CD4-positive, alpha-beta T cell treated with Interferon gamma for 1 hour (primary cell): Measurements from ENCODE around the gene PATL2.
"Not testable (repeated sequence)": the region's sequence is repeated elsewhere in the genome, so short reads cannot be mapped to it uniquely, and the experiment has no call there.

Source experiments
- DNase-seq: peaks from one replicate; pipeline ENCODE4 v3.0.0-alpha.2; 2020

PATL2 gene

GRCh38 chr15:44711096-44711742, at the start of gene PATL2, which contains the start of gene B2M:
Gene PATL2 (minus strand): TSS chr15:44711323. CDS start chr15:44676490, 34,833 bp downstream.
Gene B2M (plus strand): TSS chr15:44711517. CDS start chr15:44711547, 30 bp downstream.
- DNase-seq, result peak; percentile 96

GRCh38 chr15:44753345-44753744, 42.2 kb upstream of the PATL2 start:
- DNase-seq, result no peak

GRCh38 chr15:44743454-44743853, 32.3 kb upstream of the PATL2 start:
- DNase-seq, result not testable (repeated sequence)

GRCh38 chr15:44739222-44739847, 28.2 kb upstream of the PATL2 start:
- not testable (repeated sequence) for DNase-seq

GRCh38 chr15:44738340-44738984, 27.3 kb upstream of the PATL2 start:
- no peak for DNase-seq

GRCh38 chr15:44736181-44736765, 25.1 kb upstream of the PATL2 start, which contains the start of gene TRIM69:
Gene TRIM69 (plus strand): TSS chr15:44736528. CDS start chr15:44736705, 177 bp downstream.
- no peak for DNase-seq

GRCh38 chr15:44735482-44736180, 24.5 kb upstream of the PATL2 start:
- DNase-seq, result peak; percentile 56

- no peak for DNase-seq
These were observed 23.8 kb upstream of the PATL2 start for GRCh38 chr15:44734839-44735481.

- DNase-seq, result peak; percentile 61
These were observed 18.4 kb upstream of the PATL2 start for GRCh38 chr15:44729408-44730127.

- DNase-seq, result peak; percentile 98
These were observed 17.7 kb upstream of the PATL2 start for GRCh38 chr15:44728576-44729407.

GRCh38 chr15:44728232-44728575, 17.1 kb upstream of the PATL2 start:
- DNase-seq, result not testable (repeated sequence)

GRCh38 chr15:44727485-44728231, 16.5 kb upstream of the PATL2 start:
- no peak for DNase-seq

- peak; percentile 87 for DNase-seq
These were observed 15.7 kb upstream of the PATL2 start for GRCh38 chr15:44726568-44727484.

- DNase-seq, result no peak
These were observed 15.0 kb upstream of the PATL2 start for GRCh38 chr15:44726136-44726535.

- no peak for DNase-seq
These were observed 10.9 kb upstream of the PATL2 start for GRCh38 chr15:44722011-44722410.

- DNase-seq, result peak; percentile 50
These were observed 9.5 kb upstream of the PATL2 start for GRCh38 chr15:44720460-44721176.

- DNase-seq, result not testable (repeated sequence)
These were observed 8.9 kb upstream of the PATL2 start for GRCh38 chr15:44720000-44720435.
